HG03045 (cell line): ENCODE results near the gene PHRF1.
"Not testable (repeated sequence)": the region's sequence is repeated elsewhere in the genome, so short reads cannot be mapped to it uniquely, and the experiment has no call there.

ENCODE experiments used
- ATAC-seq: cut with Tn5 transposase; IDR thresholded peaks from one replicate; pipeline ENCODE4 v1.9.1; 2021; ENCODE audit warnings: mild to moderate bottlenecking, moderate library complexity; ENCODE audit not compliant: unreplicated experiment

PHRF1 gene

GRCh38 chr11:647672-648158, 71.4 kb downstream of the PHRF1 start:
- ATAC-seq: not testable (repeated sequence)

DNA sequence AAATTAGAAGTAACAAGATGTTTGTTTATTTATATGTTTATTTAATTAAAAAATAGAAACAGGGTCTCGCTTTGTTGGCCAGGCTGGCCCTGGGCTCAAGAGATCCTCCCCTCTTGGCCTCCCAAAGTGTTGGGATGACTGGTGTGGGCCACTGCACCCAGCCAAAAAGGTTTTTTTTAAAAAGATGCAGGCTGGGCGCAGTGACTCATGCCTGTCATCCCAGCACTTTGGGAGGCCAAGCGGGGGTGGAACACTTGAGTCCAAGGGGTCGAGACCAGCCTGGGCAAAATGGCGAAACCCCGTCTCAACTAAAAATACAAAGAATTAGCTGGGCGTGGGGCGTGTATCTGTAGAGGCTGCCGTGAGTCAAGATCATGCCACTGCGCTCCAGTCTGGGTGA, 74.2 kb downstream of the PHRF1 start:
- no peak for ATAC-seq

- ATAC-seq: not testable (repeated sequence)
Measured at GRCh38 chr11:653136-653535, 76.9 kb downstream of the PHRF1 start.

GRCh38 chr11:653837-654236, 77.6 kb downstream of the PHRF1 start:
- no peak for ATAC-seq

- not testable (repeated sequence) for ATAC-seq
Measured at GRCh38 chr11:654444-654843, 78.2 kb downstream of the PHRF1 start.

GRCh38 chr11:655036-655726, 78.9 kb downstream of the PHRF1 start:
- ATAC-seq: no peak

GRCh38 chr11:656426-656825, 80.2 kb downstream of the PHRF1 start:
- ATAC-seq: no peak

- no peak for ATAC-seq
Measured at GRCh38 chr11:656866-657265, 80.6 kb downstream of the PHRF1 start.

- ATAC-seq: no peak
Measured at GRCh38 chr11:657691-658126, 81.4 kb downstream of the PHRF1 start.

DNA sequence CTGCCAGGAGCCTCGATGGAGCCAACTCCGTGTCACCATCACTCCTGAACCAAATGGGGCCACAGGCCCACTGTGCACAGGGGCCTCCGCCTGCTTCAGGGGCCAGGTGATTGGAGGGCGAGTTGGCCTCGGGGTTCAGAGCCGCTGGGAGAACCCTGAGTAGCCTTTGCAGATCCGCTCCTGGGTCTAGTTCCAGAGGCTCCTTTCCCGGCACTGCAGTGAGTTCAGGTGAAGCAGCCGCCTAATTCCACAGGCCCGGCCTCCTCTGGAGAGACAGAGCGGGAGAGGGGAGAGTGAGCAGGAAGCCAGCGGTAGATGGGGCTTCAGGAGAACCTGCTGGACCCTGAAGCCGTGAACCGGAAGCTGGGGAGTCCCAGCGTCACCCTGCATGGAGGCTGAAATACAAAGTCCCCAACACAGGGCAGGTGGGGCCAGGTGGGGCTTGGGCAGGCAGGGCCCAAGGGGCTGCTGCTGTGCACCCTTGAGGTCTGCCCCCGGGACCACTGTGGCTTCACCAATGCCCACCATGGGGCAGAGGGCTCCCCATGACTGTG, 83.3 kb downstream of the PHRF1 start:
- ATAC-seq: no peak

DNA sequence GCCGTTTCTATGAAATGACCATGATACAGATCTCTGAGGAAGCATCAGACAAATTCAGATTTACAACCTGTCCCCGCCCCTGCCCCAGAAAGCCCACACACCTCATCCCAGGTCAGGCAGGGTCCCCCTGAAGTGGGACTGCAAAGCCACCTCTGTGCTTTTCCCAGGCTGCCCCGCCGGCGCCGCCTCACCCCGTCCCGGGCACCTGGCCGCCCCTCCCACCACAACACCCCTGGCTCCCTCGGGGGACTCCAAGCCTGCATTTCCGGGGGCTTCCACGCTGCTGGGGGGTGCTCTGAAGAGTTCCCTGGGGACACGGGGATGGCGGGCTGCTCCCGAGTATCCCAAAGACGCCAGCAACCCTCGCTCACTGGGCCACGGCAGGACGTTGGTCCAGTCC, 84.0 kb downstream of the PHRF1 start:
- ATAC-seq: no peak

DNA sequence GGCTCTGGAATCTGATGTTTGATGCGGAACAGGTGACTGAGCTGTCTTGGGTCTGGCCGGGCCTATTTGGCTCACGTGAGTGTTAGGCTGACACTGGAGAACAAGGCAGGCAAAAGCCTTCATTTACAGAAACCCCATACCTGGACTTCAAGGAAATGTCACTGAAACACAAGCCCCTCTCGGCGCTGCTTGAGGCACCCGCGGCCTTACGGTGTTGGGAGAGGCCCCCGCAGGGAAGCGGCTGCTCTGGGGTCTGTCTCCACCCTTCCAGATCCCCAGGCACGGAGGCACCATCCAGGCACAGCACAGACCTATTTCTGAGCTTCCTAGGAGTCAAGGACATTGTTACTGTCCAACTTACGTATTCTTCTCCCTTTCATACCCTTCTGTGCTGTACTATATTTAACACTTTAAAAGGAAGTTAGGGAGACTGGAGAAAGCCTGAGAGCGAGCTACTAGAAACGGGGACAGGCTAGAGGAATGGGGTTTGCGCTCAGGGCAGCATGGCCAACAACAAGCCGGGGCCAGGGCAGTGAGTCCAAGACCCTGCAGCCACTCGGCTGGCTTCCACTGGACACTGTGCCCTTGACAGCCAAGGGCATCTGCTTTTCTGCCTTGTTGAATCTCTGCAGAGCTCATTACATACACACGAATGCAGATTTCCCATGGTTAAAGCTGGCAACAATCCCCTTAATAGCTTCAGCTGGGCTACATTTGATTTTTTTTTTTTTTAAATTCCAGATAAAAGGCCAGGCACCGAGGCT, 84.6 kb downstream of the PHRF1 start:
- no peak for ATAC-seq
